ENCODE data around the gene CTXN3.

Gene CTXN3

DNA sequence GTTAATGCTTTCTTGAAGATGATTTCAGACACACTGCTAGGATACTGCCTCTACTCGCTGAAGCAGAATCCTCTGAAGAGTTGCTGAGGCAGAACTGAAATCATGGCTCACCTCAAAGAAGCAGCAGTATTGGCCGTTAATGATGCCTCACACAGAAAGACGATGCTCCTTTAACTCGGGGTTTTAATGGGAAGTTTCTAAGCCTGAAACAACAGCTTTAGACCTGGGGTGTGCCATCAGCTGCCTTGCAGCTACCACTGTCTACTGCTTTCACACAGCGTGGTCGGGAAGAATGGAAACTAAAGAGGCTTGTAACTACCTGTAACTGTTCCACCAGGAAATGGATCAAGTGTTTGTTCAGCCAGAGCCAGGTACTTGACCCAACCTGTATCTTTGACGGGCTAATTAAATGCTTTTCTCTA is at the start of gene CTXN3:
TSS of gene CTXN3 (plus strand) at position 65 of the 422 bp plus-strand sequence. CDS start 8,440 bp downstream, outside the sequence.
- no peak for DNase-seq

DNA sequence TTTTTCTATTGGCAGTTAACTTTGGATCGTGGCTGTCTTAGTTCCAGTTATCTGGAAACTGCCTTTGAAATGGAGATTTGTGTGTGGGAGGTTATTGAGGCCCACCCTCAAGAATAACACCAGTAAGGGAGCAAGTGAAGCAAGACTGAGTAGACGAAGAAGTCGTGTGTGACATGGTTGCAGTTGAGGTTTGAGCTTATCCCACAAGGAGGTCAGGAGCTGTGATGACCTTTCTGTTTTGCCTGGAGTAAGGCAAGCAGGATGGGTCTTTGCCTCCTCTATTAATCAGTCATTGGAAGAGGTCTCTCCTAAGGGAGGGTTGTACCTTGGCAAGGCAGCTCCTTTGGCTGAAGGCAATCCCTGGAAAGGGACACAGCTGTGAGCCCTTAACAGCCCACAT is 49.6 kb upstream of the CTXN3 start:
- no peak for DNase-seq

DNA sequence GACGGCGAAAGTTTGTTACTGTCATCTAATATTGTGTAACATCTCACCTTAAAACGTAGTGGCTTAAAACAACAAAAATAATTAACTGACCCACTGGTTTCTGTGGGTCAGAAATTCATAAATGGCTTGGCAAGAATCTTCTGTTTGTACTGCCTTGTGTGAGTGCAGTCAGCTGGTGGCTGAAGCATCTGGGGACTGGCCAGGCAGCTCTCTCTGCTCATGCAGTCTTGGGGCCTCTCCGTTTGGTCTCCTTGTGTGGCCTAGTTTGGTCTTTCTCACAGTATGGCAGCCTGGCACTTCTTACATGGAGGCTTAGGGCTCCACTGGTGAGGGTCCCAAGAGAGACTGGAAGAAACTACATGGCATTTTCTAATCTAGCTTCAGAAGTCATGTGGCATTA is 49.0 kb upstream of the CTXN3 start:
- no peak for DNase-seq

DNA sequence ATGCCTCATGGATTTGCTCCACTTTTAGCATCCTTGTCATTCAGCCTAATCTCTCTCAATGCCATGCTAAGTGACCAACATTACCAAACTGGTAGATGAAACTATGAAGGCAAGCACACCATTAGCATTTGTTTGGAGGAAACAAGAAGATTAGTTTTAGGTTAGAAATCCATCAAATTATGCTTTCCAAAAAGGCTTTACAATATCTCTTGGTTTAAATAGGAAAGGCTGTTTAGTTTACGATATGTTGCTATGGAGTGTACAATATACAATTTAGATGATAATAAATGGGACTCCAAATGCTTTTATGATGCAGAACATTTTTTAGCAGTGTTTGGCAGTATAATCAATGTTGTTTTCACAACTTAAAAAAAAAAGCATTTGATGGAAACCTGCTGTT is 47.8 kb upstream of the CTXN3 start:
- no peak for DNase-seq

DNA sequence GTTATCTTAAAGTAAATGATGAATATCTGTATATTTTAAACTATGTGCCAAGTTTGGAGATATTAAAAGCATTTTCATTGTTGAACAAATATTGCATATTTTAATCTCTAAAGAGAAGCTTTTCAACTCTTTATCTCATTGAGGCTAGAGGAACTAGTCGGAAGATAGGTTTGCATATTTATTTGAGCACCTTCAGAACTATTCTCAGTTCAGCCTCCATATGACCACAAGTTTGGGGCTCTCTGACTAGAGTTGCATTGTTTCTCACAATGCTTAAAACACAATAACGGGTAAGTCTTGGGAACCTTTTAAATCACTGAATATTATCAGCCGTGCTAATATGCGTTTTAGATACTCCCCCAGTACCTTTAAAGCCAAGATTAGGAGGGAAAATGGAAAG is 47.3 kb upstream of the CTXN3 start:
- DNase-seq, result no peak

DNA sequence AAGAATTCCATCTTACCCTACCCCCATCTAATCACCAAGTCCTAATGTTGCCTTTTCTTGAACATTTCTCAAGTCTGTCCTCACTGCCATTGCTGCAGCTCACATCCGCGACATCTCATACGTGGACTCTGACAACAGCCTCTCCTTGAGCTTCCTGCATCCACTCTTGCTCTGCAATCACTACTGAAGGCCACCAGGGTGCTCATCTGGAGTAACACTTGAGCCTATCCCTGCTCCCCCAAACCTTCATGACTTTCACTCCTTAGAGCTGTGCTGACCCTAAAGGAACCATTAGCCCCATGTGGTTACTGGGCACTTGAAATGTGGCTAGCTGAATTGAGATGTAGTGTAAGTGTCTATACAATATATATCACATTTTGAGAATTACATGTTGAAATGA is 46.4 kb upstream of the CTXN3 start:
- DNase-seq, result no peak

DNA sequence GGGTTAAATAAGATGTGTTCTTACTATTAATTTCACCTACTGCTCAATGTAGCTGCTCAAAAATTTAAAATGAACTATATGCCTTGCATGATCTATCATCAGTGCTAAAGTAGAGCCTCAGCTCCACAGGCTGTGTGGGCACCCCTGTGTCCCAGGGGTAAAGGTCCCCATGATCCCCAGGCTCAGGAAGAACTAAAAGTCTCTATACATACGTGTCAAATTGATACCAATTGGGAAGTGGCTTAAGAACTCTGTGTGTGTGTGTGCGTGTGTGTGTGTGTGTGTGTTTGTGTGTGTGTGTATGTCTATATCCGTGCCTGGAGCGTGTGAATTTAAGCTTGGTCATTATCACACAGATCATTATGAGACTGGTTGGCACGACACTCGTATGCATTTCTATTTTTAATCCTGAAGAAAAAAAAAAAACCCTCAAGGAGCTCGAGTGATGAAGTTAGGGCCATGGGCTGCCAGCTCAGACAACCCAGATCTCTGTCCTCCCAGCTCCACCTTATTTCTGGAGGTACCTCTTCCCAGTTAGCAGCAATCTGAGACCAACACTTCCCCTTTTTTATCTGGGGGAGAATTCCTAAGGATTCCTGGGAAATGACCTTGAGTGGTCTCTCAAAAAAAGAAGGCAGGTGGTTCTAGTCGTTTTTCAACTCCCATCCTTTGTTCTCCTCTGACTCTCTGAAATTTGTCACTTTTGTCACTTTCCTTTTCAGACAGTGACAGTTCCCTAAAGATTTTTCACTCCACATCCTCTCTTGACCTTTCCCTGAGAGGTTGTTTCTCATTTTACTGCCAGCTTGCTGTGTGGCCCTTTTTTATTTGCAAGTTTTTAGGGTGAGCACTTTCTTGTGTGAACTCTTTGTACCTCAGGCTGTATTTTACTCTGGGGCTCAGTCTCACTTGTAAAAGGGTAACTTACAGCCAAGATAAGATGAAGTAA is 45.7 kb upstream of the CTXN3 start:
- no peak for DNase-seq

DNA sequence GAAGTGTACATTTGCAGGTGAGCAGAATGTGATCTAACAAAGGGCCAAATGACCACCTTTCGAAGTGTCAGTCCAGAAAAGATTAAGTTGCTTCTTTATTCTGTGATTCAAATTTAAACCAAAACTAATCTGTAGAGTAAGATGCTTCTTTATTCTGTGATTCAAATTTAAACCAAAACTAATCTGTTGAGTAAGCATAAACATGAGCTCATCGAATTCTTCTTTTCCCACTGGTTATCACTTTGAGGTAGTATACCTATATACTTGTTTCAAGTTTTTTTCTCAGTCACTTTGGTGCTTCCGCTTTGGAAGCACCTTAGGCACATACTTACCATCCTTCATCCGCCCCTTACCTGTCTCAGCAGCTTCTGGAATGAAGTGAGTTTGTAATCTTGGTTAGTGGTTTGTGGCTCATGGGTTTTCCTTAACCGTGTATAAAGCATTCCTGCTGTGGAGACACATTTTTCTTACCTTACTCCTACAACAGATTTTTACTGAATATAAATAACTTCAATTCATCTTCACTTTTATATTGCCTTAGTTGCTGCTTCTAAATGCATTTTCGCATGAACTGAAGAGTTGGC is 40.7 kb upstream of the CTXN3 start:
- DNase-seq, result no peak

DNA sequence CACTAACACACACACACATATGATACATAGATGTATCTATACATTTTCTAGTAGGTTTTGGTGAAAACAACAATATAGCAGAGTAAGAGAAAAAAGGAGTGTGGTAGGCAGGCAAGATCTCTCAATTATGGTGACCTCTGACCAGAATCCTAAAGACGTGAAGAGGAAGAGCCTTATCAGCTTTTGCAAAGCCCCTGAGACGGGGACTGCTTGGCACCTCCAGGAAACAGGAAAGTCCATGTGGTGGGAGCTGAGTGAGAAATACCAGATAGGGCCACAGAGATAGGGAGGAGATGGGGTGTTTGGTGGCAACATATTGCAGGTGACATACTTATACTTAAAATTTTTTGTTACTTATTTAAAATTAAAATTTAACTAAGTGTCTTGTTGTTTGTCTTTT is 39.9 kb upstream of the CTXN3 start:
- no peak for DNase-seq

DNA sequence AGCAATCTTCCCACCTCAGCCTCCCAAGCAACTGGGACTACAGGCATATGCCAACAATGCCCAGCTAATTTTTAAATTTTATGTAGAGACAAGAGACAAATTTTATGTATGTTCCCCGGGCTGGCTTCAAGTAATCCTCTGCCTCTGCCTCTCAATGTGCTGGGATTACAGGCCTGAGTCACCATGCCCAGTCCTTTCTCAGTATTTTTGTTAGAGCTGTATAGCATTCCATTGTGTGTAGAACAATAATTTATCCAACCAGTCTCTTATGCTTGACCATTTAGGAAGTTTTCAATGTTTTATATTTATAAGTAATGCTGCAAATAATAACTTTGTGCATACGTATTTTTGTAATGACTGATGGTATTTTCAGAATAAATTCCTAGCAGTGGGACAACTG is 38.9 kb upstream of the CTXN3 start:
- no peak for DNase-seq

DNA sequence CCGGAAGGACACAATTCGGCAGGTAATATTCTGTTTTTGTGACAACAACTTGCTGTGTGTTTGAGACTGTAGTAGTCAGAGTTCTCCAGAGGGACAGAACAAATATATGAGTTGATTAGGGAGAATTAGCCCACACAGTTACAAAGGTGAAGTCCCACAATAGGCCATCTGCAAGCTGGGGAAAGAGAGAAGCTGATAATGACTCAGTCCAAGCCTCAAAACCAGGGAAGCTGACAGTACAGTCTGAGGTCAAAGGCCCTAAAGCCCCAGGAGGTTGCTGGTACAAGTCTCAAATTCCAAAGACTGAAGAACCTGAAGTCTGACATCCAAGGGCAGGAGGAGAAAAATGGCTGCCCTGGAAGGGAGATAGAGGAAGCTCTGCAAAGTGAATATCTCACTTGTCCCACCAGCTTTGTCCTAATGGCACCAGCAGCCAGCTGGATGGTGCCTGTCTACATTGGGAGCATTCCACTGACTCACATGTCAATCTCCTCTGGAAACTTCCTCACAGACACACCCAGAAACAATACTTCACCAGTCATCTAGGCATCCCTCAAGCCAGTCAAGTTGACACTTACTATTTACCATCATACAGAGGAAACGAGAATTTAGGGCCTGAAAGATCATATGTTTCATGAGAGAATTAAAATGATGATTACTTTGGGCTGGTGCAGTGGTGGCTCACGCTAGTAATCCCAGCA is 36.3 kb upstream of the CTXN3 start:
- DNase-seq, result no peak

DNA sequence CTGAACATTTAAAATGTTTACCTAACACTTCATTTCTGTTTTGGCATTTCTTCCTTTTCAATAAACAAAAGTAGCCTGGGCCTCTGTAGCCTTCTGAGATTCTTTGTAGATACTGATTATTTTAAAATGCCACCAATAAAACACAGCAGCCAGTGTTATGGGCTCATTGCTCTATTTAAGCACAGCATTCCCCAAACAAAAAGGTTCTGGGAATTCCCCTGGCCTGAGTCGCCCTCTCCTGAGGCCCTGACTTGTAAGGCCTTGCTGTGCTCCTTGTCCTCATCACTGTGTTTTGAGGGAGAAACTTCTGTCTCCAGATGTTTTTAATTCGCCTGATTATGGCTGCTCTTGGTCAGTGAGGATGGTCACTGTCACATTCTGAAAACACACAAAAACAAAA is 33.0 kb upstream of the CTXN3 start:
- DNase-seq, result no peak

DNA sequence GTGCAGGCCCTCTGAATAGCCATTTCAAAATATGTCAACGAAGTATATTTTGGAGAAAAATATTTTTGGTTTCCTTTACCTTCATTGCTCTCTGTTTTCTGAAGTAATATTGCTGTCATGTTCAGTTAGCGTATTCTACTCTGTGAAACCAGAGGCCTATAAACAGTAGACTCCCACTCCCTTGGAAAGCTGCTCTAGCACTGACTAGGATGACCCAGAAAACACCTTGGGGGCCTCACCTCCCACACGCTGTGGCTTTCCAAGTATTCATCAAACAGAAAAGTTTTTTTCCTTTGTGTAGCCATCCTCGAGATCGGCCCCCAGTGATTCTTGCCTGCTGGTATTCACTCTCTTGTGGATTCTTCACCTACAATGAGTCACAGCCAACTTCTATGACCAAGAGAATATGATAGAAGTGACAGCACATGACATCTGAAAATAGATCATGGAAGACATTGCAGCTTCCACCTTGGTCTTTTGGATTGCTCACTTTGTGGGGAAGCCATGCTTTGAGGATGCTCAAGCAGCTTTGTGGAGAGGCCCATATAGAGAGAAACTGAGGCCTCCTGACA is 28.9 kb upstream of the CTXN3 start:
- no peak for DNase-seq

DNA sequence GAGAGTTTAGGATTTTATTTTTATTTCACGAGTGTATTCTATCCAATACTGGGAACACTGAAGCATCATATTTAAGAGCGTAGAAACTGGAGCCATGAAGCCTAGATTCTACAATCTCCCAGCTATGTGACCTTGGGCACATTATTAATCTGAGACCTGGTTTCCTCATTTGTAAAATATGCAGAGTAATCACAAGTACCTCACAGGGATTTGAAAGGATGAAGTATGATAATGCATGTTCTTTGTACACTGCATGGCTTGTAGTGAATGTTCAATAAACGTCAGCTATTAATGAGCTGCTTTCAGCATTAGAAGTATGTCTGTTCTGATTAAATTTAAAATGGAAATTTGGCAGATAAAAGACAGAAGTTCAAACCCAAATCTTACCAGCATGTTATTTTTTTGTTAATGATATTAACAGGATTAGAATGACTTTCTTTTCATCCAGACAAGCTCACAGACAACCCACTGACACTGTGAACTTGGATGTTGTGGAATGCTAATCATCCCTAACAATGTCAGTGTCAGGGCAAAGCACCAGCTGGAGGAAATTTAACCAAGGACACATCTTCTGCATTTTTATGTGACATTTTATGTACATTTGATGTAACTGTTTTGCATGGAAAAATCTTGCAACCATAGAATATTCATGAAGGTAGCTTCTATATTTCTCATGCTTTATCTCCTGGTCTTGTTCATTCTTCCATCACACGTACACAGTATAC is 27.1 kb upstream of the CTXN3 start:
- DNase-seq, result no peak

DNA sequence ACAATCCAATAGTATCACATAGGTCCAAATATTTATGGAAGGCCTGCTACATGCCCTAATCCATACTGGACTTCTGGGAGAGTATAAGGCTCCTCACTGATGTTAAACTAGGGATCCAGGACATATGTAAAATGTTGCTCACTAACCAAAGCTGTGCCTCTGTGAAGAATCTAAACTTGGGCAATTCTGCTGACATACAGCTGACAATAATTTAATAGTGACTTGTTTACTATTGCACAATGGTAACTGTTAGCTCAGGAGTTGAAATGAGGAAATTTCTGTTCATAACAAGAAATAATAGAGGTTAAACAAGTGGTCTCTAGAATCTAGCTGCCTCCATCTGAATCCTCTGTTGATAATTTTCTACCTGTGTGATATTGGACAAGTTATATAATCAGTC is 14.9 kb upstream of the CTXN3 start:
- DNase-seq, result no peak

DNA sequence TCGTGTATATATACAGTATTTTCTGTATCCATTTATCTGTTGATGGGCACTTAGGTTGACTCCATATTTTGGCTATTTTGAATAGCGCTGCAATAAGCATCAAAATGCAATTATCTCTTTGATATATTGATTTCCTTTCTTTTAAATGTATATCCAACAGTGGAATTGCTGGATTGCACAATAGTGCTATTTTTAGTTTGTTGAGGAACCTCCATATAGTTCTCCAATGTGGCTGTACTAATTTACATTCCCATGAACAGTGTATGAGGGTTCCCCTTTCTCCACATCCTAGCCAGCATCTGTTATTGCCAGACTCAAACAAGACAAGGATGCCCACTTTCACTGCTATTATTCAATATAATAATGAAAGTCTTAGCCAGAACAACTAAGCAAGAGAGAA is 9.1 kb upstream of the CTXN3 start:
- DNase-seq, result no peak

DNA sequence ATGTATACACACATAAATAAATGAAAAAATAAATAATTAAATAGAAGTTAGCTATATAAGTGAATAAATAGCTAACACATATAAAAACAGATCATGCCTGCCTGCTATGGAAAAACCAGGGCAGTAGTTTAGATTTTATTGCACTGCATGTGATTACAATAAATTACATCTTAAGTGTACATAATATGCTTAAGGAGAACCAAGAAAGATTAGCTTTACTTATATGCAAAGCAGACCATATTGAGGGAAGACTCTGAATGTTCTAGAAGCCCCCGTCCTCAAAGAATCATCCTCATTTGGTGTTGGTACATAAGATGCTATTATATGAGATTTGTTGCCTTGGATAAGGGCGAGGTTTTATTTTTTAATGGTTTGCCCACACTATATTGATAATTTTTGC is 5.9 kb upstream of the CTXN3 start:
- no peak for DNase-seq

DNA sequence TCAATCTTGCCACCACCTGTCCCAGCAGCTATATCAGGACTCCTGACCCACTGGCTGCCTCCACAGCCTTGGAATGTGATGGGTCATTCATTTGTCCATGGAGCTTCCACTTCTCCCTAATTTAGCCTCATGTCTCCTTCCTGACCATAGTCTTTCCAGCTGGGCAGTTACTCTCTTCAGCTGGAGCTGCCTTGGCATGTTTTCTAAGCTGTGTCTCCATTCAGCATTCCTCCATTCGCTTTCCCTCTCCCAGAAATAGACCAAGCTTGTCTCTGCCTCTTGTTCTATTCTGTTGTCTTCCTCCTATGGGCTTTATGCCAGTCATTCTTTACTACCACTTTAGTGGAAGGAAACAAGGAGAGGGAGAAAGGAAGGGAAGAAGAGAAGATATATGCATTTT is 5.3 kb upstream of the CTXN3 start:
- DNase-seq, result no peak

DNA sequence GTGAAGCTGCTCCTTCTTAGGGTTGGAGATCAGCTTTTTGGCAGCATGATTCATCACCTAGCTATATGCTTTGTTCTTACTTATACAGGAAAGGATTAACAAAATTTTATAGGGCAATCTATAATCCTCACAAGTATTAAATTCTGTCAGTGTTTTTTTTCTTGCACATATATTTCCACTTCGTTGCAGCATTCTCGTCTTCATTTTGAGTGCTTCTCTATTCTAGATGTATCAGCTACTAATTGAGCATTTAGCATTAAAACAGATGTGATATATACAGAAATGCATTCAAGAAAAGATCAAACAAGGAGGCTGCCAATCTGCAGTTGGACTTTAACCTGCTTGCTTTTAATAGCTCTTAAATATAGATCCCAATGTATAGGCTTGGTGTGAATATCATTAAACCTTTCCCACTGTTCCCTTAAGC is 3.6 kb upstream of the CTXN3 start:
- DNase-seq, result no peak

DNA sequence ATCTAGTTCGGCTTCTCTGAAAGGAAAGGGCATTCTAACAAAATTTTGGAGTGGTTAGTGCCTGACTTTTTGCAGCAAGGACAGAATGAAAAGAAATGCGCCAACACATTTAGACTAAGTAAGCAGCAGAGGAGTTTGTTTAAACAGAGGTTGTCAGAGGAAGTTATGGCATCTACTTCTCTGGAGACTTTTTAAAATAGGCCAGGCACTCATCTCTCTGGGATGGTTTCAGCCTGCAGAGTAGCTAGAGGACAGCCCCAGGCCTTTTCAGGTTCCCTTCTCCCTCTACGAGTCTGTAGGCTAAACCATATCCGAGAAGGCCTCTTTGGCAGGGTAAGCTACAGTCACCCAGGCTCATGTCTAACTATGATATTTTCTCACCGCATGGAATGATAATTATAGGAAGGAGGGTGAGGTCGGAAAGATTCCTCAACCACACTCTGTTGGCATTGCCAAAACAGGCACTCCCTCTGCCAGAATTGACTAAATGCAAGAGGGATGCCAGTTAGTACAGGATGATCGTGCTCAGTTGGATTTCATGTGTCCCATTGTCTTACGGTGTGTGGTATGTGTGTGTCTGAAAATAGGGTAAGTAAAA is 1.4 kb upstream of the CTXN3 start:
- no peak for DNase-seq

DNA sequence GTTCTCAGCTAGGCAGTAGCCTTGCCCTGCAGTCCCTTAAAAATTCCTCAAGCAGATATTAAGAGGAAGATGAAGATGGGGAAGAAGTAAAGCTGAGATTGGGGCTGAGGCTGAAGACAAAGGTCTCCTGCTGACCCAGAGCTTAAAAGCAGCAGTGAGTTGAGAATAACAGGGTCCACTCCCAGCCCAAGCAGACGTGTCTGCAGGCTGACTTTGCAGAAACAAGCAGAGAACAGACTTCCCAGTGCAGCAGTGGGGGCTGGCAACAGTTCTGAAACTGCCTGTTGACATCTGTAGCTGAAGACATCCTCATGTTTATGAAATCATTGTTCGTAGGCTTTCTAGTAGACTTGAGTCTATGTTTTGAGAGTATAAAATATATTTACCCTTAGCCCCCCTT is 1.1 kb downstream of the CTXN3 start:
- no peak for DNase-seq

DNA sequence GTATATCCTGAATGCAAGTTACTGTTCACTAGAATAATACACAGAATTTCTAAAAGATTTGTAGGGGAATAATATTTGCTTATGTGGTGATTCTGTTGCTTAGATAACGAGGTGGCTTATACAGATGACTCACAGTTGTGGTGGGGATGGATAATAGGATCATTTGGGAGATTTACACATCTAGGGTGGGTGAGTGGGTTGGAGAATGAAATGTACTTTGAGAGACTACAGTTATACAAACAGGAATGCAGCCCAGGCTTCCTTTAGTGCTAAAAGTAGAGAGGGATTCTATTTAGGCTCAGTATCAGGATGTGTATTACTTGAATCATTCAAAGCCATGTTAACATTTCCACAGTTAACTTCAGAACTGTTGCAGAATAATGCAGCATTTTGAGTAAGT is 1.8 kb downstream of the CTXN3 start:
- no peak for DNase-seq
